Raji (cell line): Measurements from ENCODE around the gene RGS9BP.

ENCODE experiments used
- POLR2A ChIP-seq: IDR thresholded peaks from 2 replicates; pipeline ENCODE4 v1.6.1; 2011; ENCODE audit warnings: low read depth, low read length, control low read depth; ENCODE audit not compliant: insufficient read depth

RGS9BP gene

GRCh38 chr19:32675720-32676185 is at the start of gene RGS9BP:
TSS of gene RGS9BP (plus strand) at chr19:32675848. CDS start at chr19:32676264, 416 bp downstream.
- TF ChIP-seq POLR2A = no peak

- TF ChIP-seq POLR2A = no peak
These were observed 48.7 kb upstream of the RGS9BP start for GRCh38 chr19:32626969-32627368.

GRCh38 chr19:32627714-32628270 is 47.9 kb upstream of the RGS9BP start:
- TF ChIP-seq POLR2A = no peak

DNA sequence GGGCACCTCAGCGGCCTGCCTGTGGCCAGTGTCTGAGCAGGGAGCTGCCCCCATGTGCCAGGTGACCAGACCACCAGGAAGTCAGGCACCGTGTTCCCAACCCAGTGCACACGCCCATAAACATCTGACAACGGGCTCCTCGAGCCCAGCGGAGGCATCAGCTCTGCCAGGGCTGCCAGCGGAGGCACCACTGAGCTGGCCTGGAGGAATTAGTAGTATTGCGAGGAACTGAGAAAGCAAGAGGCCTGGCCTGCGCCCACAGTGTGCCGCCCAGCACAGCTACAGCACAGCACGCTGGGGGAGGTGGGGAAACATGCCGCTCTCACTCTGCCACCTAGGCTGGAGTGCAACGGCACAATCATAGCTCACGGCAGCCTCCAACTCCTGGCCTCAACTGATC is 45.3 kb upstream of the RGS9BP start:
- no peak for TF ChIP-seq POLR2A

DNA sequence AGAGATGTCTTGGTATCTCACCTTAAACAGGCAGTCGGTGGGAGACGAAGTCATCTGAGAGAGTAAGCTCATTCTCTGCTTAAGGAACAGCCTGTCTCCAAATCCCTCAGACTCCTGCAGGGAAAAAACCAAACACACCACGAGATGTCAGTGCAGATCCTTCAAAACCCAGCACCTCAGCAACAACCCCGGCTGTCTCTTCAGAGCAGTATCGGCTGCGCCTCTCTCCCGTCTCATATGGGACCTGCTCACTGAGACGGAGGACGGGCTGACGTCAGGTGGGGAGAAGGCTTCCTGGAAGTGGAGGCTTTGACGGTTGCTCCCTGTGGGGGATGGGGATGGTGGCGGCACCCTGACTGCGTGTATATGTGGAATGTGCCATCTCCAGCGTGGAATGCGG is 44.3 kb upstream of the RGS9BP start:
- TF ChIP-seq POLR2A = no peak

DNA sequence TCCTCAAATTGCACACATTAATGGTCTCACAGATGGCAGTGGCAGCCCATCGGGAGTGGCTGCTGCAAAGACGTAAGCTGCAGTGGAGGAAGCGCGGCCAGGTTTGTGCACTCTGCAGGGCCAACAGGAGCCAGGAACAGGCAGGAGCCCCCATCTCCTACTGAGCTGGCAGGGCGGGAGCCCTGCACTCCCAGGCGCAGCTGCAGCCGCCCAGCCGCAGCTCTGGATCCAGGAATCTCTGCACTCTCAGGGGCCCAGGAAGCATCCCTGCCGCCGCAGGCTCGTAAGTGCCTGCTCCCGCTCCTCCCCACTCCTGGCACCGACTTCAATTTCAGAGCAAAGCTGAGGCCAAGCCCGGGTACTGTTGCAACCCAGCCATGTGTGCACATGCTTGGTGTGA is 38.2 kb upstream of the RGS9BP start:
- TF ChIP-seq POLR2A = no peak

DNA sequence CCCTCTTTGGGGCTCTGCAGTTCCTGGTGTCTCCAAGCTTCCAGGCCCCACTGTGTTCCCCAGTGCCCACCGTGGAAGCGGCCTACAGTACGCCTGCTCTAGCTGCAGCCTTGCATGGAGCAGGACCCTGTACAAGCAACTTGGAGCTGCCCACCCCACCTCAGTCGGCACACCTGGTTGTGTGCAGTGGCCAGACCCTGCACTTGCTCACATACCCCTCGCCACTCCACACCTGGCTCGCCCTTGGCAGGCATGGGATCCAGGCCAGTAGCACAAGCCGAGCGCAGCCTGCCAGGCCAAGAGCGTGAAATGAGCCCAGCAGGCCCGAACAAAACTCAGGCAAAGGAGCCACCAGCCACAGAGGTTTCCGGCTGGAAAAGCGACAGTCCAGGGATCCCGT is 37.0 kb upstream of the RGS9BP start:
- no peak for TF ChIP-seq POLR2A

DNA sequence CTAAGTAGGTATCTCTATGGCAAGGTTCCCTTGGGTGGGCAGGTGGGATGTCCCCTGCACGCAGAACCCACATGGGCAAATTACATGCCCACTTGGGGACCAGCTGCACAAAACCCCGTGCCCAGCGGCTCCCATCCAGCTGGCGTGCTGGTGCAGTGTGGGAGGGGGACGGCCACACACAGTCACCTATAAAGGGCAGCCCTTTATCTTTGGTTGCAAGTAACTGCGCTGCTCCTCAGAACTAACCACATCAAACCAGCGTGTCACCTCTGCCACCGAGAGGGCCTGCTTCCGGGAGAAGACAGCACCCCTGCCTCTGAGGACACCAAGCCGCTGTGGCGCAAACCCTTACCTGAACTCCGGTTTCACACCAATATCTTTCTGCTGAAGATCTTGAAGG is 32.9 kb upstream of the RGS9BP start:
- no peak for TF ChIP-seq POLR2A

GRCh38 chr19:32646556-32646955 is 29.1 kb upstream of the RGS9BP start:
- TF ChIP-seq POLR2A = no peak

GRCh38 chr19:32647361-32647760 is 28.3 kb upstream of the RGS9BP start:
- no peak for TF ChIP-seq POLR2A

- TF ChIP-seq POLR2A = no peak
These were observed 25.9 kb upstream of the RGS9BP start for GRCh38 chr19:32649751-32650150.

DNA sequence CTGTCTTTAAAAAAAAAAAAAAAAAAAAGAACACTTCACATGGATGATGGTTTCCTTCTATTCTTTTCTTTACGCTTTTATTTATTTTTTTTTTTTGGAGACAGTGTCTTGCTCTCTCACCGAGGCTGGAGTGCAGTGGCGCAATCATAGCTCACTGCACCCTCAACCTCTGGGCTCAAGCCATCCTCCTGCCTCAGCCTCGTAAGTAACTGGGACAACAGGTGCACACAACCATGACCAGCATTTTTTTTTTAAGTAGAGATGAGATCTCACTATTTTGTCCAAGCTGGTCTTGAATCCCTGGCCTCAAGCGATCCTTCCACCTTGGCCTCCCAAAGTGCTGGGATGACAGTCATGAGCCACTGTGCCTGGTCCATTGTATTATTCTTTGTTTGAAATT is 25.0 kb upstream of the RGS9BP start:
- TF ChIP-seq POLR2A = no peak

DNA sequence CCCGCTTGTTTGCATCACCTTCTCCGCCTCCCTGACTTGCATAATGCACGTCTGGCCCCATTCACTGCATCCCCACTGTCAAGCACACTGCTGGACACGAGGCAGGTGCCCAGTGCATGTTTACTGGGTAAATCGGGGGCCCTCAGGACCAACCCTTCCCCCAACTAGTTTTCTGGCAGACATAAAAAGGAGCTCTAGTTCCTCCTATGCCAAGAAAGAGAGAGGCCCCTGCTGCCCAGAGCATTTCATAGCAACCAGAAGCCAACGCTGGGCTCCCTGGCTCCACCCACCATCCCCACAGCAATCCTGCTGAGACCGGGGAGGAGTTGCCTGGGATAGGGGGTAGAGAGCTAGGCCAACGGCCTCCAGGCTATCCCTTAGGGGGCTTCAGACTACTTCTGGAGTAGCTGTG is 23.9 kb upstream of the RGS9BP start:
- TF ChIP-seq POLR2A = no peak

- no peak for TF ChIP-seq POLR2A
These were observed 22.6 kb upstream of the RGS9BP start for GRCh38 chr19:32652894-32653598.

DNA sequence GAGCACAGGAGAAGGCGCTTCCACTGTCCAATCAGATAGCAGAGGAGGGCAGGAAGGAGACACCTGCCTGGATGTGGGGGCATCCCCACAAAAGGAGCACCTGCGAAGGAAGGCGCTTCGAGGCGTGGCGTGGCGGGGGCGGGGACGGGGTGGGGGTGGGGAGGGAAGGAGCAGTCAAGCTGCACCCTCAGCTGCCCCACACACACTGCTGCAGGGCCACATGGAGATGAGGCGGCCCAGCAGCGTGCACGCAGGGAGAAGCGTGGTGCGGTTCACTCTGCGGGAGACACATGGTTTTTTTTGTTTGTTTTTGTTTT is 22.1 kb upstream of the RGS9BP start:
- no peak for TF ChIP-seq POLR2A

GRCh38 chr19:32658075-32658474 is 17.6 kb upstream of the RGS9BP start:
- TF ChIP-seq POLR2A = no peak

DNA sequence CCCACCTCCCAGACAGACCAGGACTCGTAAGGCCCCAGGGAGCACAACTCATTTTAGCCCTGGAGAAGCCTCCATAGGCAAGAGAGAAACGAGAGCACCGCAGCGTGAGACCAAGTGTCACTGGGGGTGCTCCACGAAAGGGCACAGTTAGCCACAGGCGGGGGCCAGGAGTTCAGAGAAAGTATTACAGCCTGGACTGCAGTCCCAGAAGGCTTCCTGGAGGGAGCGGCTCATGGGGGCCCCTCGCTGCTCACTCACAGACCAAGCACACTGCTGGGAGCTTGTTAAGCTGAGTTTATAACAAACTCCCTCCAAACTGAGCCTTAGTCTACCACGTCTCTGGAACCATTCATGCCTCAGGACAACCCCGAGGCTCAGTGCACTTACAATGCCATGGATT is 17.1 kb upstream of the RGS9BP start:
- TF ChIP-seq POLR2A = no peak
